SIG-M5 treated with dmso at 0.1 percent for 504 hours (cell line): Measurements from ENCODE around the gene AOPEP.

Experiments
- DNase-seq: peaks from one replicate; lab custom pipeline; 2025; ENCODE audit not compliant: unreplicated experiment; lab: John Stamatoyannopoulos, UW

Gene AOPEP

DNA sequence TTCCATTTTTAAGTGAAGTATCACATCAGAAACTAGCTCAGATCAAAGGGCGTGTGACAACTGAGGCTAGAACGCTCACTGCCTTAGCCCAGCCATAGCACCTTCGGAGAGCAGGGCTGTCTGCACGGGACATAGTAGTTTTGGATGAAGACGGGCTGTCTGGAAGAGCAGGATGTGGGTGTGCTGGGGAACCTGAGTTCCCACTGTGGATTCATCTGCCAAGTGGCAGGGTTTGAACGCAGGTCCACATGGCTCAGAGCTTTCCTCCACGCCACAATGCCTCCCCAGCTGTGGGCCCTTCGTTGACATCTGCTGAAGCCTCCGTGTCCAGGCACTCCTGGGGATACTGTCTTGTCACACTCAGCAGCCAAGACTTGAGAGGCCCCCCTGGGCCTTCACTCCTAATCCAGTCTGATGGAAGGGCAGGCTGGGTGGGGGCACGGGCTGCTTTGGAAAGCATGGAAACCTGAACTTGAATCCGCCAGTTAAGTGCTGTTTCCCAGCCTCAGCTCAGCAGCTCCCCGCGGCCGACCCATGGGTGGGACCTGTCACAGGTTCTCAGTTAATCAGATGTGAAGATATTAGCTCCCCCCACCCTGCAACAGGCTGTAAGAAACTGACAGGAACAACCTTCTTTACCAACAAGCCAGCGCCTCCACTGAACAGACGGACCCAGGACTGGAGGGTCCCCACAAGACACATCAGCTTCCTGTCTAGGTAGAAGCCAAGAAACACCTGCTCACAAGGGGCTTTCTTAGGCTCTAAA is 362.9 kb downstream of the AOPEP start:
- no peak for DNase-seq

DNA sequence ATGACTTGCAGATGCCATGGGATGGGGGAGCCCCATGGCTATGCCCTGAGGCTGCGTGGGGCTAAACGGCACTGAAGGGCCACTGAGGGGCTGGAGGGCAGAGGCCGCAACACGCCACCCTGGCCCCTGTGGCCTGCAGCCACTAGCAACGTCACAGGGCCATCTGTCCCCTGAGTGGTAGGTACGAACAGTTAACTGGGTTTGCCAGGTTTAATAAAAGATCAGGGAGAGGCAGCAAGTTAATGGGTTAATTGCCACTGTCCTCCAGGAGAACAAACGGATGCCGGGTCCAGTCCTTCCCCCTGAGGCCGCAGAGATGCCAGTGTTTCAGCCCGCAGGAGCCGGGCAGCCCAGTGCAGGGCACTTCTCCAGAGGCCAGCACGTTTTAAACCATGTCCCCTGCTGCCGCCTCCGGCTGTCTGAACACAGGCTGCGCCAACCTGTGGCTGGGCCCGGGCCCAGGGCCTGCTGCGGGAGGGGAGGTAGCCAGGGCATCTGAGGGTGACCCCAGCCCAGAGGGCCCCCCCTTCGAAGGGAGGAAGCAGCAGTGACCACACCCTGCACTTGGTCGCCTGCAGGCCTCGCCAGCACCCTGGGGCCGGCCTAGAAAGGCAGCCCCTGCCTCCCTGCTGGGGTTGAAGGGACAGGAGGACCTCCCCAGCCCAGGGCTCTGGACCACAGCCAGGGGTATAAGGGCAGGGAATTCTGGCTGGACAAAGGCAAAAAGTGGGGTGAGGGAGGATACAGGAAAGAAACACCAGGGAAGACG is 363.7 kb downstream of the AOPEP start:
- no peak for DNase-seq

DNA sequence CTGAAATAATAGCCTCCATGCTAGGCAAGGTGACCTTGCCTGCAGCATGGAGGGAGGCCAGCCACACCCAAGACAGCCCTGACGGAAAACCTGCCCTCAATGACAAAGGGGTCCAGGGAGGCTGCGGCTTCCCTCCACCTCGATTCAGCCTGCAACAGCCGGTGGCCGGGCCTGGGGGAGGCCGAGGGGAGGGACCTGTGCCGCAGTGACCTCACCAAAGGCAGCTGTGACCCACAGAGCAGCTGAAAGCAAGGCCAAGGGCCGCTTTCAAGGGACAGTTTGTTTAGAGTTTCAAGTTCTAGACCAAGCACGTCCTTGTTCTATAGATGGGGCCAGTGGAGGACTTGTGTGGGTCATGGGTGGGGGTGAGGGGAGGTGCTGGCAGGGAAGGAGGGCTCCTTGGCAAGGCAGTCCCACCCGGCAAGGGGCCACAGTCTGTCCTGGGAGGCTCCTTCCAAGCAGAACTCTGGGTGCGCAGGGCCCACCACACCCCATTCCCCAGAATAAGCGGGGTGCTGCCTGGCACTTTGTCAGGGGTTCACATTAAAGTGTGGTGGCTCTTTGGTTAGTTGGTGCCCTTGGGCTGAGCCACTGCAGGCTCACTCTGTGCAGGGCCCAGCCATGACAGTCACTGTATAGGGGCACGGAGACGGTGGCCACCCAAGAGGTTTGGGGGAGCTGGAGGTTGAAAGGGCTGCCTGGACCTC is 364.5 kb downstream of the AOPEP start:
- no peak for DNase-seq

DNA sequence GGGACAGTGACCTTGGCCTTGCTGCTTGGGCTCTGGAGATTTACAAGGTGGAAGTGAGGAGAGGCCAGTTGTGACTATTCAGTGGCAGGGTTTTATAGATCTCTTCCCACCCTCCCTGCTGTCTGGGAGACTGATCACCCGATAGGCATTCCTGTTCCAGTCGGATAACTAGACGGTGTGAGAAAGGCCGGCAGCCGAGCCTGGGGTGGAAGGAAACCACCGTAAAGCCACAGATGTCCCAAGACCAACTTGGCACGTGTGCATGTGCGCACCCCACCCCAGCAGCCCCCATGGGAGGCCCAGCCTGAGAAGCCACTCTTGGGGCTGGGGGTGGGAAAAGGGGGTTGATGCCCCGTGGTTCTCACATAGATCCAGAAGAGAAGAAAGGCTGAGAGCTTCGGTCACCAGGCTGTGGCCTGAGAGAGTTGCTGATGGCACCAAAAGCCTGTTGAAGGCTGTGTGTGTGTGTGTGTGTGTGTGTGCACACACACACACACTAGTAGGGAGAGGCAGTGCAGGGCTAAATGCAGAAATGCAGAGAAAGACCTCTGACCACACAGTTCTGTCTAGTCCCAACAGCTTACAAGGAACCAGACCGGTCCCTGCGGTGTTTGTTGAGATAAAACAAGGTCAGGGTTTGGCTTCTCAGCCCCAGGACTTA is 365.2 kb downstream of the AOPEP start:
- DNase-seq = peak; percentile 12

DNA sequence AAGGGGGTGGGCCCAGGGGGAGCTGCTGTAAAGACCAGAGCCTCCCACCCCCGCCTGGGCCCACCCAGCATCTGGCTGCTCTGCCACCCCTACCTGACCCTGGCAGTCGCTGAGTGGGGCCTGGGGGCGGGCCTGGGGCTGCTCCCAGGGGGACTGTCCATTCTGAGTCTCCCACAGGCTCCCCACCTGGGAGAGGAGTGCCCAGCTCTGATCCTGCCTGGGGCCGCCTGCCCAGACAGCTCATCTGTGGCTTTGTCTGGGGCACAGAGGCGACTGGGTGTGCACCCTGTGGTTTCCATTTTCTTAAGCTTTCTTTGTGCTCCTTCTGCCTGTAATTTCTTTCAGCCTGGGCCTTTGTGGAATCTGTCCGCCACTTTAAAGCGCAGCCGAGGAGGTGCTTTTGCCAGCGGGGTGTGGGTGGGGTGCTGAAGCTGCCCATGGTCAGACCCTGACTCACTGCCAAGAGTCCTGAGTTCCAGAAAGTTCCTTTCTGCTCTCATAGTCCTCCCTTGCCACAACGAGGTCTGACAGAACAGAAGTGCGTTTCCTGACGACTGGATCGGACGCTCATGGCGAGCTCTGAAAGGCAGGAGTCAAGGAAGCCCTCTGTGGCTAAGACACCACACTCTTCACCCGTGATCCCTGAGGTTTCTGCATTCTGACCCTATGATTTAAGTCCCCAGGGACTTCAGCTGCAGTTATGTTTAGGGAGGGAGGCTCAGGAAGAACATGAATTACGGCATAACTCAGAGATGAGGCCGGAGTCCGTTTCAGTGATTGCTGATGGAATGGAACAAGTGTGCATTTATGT is 366.0 kb downstream of the AOPEP start:
- DNase-seq = no peak

DNA sequence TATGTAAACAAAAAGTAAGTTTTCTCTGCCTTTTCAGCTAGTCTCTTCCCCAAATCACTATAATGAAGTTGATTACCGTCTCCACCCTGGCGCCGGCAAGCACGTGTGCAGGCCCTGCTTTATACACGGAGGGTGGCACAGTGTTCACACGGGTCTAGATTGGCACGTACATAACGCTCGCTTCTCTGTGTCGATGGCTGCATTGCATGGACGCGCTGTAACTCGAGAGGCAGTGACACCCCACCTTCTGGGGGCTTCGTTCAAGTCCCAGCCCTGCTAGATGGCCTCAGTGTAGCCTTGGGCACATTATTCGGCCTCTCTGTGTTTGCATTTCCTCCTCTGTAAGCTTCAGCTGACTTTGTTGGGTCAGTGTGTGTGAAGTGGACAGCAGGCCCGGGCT is 367.1 kb downstream of the AOPEP start:
- no peak for DNase-seq

DNA sequence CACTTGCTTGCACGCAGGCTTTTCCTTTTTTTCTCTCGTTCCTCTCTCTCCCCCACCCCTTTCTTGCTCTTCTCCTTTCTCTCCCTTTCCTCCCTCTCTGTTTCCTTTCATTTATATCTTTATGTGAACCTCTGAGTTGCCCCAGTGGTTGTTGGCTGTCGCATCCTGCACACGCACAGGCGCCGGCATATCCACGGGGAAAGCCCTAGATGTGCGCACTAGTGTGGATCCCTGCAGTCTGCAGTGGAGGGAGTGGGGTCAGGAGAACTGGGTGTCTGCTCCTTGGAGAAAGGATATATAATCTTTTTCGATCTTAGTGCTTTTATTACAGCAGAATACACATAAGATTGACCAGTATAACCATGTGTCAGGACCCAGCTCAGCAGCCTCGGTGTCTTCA is 367.5 kb downstream of the AOPEP start:
- DNase-seq = no peak

DNA sequence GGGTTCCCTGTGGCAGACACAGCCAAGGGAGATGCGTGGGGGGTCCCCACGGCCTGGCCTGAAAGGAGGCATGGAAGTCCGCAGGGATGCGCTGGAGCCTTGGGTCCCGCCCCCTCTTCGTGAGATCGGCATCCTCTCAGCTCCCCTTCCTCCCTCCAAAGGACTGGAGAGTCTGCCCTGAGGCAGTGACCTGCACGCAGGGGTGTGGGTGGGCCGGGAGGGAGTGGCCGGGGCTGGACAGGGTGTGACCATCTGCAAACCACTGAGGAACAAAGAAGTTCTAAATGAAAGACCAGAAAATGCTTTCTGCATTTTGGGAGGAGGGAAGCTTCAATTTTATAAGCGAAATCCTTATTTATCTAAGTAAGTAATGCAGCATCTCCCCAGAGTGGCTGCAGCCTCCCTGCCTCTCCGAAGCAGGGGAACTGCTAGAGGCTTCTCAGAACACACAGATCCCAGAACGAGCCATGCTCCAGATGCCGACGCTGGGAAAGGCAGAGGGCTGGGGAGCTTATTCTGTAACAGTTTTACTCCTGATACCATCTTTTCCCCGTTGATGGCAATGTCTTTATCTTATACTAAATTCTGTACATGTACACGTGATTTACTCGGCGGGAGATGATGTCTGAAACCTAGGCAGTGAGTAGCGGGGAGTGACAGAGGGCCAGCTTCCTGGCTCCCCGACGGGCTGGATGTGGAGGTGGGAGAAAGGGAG is 369.3 kb downstream of the AOPEP start:
- no peak for DNase-seq

DNA sequence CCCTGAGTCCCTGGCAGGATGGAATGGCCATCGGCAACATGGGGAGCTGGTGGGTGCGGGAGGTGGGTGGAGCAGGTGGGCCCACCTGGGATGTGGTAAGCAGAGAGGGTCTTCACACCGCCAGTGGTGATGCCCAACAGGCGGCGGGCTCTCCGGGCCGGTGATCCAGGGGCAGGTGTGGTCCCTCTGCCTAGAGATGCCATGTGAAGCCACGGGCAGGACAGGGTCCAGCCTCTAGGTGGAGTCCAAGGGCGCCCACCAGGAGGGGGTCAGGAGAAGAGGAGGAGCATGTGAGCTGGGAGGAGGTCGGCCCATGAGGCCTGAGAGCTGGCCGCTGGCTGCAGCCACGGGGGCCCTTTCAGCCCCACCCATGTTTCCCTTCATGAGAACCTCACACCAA is 369.9 kb downstream of the AOPEP start:
- no peak for DNase-seq

DNA sequence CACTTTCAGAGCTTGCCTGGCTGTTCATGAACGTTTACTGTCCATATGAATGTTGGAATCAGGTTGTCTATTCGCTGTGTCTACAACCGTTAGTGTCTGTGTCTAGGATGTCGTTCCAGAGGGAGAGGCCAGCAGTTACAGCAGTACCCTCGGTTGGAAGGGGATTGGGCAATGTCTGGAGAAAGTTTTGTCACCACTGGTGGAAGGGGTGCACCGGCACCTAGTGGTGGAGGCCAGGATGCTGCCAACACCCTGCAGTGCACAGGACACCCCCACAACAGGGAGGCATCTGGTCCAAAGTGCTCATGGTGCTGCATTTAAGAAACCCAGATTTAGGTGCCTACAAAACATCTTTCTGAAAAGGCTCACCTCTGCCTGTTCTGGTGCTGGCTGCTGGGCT is 370.3 kb downstream of the AOPEP start:
- no peak for DNase-seq

DNA sequence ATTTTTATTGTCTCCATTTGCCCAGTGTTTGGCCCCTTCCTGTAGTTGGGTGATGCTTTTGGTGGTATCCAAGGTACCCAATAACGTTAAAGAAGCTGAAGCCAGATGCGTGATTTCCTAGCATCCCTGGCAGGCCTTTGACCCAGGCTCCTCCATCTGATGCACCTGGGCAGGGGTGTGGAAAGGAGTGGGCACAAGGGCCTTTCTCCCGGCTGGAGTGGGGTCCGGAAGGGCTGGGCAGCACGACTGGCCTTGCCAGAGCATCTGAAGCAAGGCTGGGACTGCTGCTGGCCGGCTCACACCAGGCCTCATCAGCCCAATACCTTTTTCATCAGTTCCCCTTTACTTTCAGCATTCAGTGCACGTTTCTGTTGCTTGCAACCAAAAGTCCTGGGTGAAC is 370.8 kb downstream of the AOPEP start:
- DNase-seq = no peak

DNA sequence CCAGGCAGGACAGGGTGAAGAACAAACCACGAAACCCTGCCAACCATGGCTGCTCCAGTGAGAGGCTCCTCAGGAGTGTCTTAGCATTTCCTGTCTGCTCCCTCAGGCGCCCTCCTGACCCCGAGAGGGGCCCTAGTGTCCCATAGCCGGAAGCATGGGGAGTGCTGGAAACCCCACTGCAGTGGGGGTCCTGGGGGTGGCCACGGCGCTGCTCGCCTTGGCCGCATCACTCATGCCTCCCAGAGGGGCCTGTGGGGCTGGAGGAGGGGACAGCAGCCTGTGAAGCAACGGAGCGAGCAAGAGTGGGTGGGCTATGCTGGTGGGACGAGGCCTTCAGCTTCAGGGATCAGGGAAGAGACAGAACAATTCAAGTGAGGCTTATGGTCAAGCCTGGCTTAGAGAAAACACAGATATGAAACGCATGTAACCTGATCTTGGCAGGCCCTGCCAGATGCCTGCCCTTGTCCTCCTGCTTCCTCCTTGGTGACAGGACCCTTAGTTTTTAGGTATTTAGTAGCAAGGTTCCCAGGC is 372.0 kb downstream of the AOPEP start:
- no peak for DNase-seq

DNA sequence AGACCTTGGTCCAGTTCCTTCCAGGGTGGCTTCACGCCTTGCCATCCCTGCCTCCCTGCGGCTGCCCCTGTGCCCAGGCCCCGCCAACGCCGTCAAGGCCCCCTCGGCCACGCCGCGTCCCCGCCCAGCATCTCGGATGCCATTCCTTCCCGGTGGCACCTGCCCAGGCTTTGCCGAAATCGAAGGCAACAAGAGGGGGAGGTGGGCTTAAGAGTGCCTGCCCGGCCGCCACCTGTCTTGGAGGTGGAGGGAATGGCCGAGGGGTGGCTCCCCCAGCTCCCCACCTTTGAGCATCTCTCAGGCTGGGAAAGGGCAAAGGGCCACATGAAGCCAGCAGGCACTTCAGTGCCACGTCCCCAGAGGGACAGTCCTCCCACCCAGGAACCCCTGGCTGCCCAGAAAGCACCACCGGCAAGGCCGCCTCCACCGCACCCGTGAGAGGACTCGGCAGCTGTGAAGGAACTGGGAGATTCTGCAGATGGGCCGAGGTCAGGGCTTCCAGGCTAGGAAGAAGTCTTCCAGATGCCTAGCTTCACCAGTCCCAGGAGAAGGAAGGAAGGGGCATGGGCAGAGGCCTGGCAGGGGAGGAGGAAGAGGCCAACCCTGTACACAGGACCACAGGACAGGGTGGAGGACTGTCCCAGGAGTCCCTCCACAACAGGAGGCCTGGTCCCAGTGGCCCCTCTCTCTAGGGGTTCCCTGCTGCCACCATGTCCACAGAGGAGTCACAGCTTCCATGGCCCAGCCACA is 373.0 kb downstream of the AOPEP start:
- DNase-seq = no peak

DNA sequence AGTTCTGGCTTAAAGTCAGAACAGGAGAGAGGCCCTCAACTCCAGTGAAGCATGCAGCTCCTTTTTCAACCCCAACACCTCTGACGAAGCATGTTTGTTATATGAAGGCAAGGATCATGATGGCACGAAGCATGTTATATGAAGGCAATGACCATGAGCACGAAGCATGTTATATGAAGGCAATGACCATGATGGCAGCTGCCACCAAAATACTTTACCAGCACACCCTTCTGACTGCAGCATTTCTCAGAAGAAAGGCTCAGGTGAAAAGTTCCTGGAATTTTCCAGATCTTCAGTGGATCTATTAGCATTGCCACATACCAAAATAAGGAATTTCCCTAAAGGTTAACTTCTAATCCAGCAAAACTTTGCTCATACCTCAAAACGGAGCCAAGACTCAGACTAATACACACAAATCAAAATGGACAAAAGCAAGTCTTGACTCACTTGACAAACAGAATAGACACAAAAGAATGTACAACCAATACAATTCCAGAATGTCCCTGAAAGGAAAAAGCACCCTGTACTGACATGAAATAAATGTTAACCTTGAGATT is 373.6 kb downstream of the AOPEP start:
- DNase-seq = no peak

DNA sequence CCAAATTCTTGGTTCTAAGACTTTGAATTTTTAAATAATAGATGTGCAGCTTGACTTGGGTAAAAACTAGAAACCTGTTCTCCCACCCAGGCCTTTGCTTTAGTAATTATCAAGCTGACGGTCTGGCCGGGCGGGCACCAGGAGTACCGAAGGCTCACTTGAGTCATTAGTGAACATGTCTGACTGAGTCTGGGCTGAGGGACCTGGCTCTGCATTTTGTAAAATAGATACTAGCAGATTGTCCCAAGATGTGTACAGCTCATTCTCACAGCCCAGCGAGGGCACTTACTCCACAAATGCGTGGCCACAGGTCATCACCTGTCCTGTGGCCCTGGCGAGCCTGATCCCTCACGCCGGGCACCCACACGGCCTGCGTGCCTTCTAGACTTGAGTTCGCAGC is 374.8 kb downstream of the AOPEP start:
- DNase-seq = no peak

DNA sequence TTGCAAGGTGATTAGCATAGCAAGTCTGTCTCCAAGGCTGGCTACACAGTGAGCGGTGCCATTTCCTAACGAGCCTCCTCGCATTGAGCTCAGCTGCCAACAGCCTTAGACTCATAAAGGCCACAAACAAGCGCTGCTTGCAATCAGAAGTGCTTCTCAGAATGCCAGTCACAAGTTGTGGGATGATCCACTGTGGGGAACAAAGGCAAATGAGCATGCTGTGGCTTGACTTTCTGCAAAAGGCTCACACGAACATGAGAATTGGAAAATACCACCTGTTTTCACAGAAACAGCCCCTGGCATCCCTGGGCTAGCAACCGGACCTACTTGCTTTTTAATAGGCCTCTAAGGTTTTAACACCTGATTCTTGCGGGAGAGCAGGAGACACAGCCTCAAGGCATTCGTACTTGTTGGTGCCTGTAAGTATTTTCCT is 375.5 kb downstream of the AOPEP start:
- DNase-seq = no peak

DNA sequence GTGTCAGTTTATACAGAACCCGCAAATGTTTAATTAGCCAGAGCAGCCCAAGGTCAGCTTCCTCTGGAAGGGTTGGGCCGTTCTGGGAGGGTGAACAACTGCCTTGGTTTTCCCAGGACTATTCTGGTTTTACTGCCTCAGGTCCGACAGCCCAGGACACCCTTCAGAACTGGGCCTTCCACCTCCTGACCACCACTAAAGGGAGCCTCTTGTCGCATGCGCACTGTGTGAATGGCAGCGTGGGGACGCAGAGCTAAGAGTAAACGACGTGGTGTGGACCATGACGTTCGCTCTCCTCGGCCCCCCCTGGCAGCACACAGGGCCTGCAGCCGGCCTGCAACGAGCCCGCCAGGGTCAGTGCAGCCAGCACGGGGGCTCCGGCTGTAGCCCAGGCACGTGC is 376.1 kb downstream of the AOPEP start:
- no peak for DNase-seq

DNA sequence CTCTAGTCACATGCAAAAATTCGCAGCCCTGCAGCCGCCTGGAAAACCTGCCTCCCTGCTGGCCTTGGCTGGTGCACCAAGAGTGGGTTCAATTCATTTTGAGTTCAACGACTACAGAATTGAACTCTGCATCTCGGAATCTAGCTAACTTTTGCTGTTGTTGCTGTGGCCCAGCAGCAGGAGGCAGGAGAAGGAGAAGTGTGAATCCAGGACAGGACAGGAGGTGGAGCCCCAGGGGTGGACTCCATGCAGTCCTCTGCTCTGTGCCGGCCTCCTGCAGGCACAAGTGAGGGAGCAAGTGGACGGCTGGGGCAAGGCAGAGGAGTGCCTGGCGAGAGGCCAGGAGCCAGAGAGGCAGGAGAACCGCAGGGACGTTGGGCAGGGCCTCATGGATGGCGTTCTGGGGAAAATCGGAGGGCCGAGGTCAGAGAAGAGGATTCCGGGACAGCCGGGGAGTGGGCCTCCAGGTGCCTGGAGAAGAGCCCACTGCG is 376.8 kb downstream of the AOPEP start:
- no peak for DNase-seq
